ENCODE measurements around the gene OR2T35.

- TF ChIP-seq CTCF (IDR thresholded peaks at IDR 0.05) (no peak), POLR2A (IDR thresholded peaks at IDR 0.05) (no peak)
Observed at GRCh38 chr1:248621770-248622169, 23.3 kb downstream of the OR2T35 start.

All from adrenal gland (tissue), 5 donors.